ENCODE results near the gene ATG5.

GRCh38 chr6:106135911-106136571, 189.5 kb downstream of the ATG5 start:
- TF ChIP-seq, protein P1, sequence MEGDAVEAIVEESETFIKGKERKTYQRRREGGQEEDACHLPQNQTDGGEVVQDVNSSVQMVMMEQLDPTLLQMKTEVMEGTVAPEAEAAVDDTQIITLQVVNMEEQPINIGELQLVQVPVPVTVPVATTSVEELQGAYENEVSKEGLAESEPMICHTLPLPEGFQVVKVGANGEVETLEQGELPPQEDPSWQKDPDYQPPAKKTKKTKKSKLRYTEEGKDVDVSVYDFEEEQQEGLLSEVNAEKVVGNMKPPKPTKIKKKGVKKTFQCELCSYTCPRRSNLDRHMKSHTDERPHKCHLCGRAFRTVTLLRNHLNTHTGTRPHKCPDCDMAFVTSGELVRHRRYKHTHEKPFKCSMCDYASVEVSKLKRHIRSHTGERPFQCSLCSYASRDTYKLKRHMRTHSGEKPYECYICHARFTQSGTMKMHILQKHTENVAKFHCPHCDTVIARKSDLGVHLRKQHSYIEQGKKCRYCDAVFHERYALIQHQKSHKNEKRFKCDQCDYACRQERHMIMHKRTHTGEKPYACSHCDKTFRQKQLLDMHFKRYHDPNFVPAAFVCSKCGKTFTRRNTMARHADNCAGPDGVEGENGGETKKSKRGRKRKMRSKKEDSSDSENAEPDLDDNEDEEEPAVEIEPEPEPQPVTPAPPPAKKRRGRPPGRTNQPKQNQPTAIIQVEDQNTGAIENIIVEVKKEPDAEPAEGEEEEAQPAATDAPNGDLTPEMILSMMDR (conservative IDR thresholded peaks at IDR 0.05; ENCODE audit: low read length), result no peak
- no peak for TF ChIP-seq EZH2phosphoT487 (IDR thresholded peaks at IDR 0.05; ENCODE audit: borderline replicate concordance)

Measured in Loucy (cell line).